Epithelial cell of proximal tubule (primary cell): ENCODE results near the gene STX16. TPM values are rescaled to one million over a fixed set of nuclear protein-coding genes. Genes with fewer than 3 reads are reported as not detected.

Experiments
- DNase-seq: peaks from one replicate; pipeline ENCODE4 v3.0.0-alpha.2; 2011; ENCODE audit warnings: low read depth
- H3K4me3 ChIP-seq: 2 replicates; pipeline ENCODE4 v1.5.1; 2011; ENCODE audit warnings: low read depth, mild to moderate bottlenecking, low read length
- CTCF ChIP-seq: conservative IDR thresholded peaks from 2 replicates; pipeline ENCODE4 v1.5.1; 2012; ENCODE audit warnings: low read depth, mild to moderate bottlenecking, low read length
- total RNA-seq: library from RNA; depleted of rRNA; stranded (reverse); fragments of >200 nt; gene quantifications from 2 replicates; pipeline ENCODE4 v1.2.3, GENCODE V29; 2015

Gene STX16
- total RNA-seq, 1 donor from 2014 or later = 14.4 TPM

GRCh38 chr20:58717278-58718091 lies 66.4 kb downstream of the STX16 start:
- DNase-seq = no peak
- no peak overlapping the region for H3K4me3 ChIP-seq
- no peak for TF ChIP-seq CTCF

- DNase-seq = no peak
- TF ChIP-seq CTCF = no peak
- H3K4me3 ChIP-seq = no peak overlapping the region
Observed at GRCh38 chr20:58718121-58718563, 67.1 kb downstream of the STX16 start.

GRCh38 chr20:58718729-58719128 lies 67.6 kb downstream of the STX16 start:
- DNase-seq = no peak
- H3K4me3 ChIP-seq = no peak overlapping the region
- no peak for TF ChIP-seq CTCF

- no peak overlapping the region for H3K4me3 ChIP-seq
- no peak for DNase-seq
- no peak for TF ChIP-seq CTCF
Observed at GRCh38 chr20:58719258-58719657, 68.2 kb downstream of the STX16 start.

- no peak for TF ChIP-seq CTCF
- DNase-seq = no peak
- no peak overlapping the region for H3K4me3 ChIP-seq
Observed at GRCh38 chr20:58719971-58720371, 68.9 kb downstream of the STX16 start.

- no peak for TF ChIP-seq CTCF
- DNase-seq = no peak
- no peak overlapping the region for H3K4me3 ChIP-seq
Observed at GRCh38 chr20:58720890-58721289, 69.8 kb downstream of the STX16 start.
